M059J (cell line): Measurements from ENCODE around the gene TMEM208. TPM values are rescaled to one million over a fixed set of nuclear protein-coding genes. Genes with fewer than 3 reads are reported as not detected.

Experiments used
- DNase-seq: peaks from one replicate; pipeline ENCODE4 v3.0.0-alpha.2; 2012; ENCODE audit warnings: low read depth
- total RNA-seq: library from RNA; depleted of rRNA; stranded (reverse); fragments of >200 nt; shearing (Covaris generic); gene quantifications from 2 replicates; pipeline ENCODE4 v1.2.3, GENCODE V29; 2014

The TMEM208 gene
- total RNA-seq, 1 experiment from 2014 or later = 44.2 TPM

- DNase-seq = no peak
Measured at GRCh38 chr16:67249178-67250044, 22.5 kb downstream of the TMEM208 start.

DNA sequence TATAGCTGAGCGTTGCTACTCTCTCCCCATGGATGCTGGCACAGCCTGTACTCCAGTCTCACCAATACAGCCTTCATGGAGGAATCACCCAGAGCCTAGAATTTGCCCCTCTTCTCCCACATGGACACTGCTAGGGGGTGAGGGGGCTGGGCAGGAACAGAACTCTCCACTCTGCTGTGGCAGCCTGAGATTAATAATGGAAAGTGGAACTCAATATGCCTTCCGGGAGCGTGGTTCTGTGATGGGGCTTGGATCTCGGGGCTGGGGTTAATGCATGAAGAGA is 23.1 kb downstream of the TMEM208 start:
- no peak for DNase-seq

GRCh38 chr16:67252609-67253497 is 25.9 kb downstream of the TMEM208 start:
- no peak for DNase-seq

GRCh38 chr16:67254801-67255552 is 28.0 kb downstream of the TMEM208 start:
- no peak for DNase-seq

- DNase-seq = no peak
Measured at GRCh38 chr16:67255553-67256221, 28.8 kb downstream of the TMEM208 start.

- no peak for DNase-seq
Measured at GRCh38 chr16:67256701-67257230, 29.8 kb downstream of the TMEM208 start.

- no peak for DNase-seq
Measured at GRCh38 chr16:67257486-67258160, 30.7 kb downstream of the TMEM208 start.

- DNase-seq = no peak
Measured at GRCh38 chr16:67258161-67258835, 31.4 kb downstream of the TMEM208 start.

- DNase-seq = no peak
Measured at GRCh38 chr16:67259705-67260104, 32.8 kb downstream of the TMEM208 start.

- DNase-seq = peak; percentile 72
Measured at GRCh38 chr16:67260426-67261063, 33.6 kb downstream of the TMEM208 start.

DNA sequence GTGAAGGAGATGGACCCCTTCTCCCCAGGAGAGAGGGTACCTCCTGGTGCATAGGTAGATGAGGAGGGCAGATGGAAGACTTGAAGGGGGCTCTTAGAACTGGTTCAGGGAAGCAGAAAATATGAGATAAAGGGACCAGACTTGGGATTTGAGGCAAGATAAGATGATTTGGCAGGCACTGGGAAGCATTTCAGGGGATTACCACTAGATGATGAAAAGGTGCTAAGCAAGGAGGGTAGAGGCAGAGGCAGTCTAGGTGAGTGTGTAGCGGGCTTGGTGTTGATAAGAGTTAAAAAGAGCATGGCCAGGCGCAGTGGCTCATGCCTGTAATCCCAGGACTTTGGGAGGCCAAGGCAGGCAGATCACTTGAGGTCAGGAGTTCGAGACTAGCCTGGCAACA is 36.3 kb downstream of the TMEM208 start:
- DNase-seq = no peak

DNA sequence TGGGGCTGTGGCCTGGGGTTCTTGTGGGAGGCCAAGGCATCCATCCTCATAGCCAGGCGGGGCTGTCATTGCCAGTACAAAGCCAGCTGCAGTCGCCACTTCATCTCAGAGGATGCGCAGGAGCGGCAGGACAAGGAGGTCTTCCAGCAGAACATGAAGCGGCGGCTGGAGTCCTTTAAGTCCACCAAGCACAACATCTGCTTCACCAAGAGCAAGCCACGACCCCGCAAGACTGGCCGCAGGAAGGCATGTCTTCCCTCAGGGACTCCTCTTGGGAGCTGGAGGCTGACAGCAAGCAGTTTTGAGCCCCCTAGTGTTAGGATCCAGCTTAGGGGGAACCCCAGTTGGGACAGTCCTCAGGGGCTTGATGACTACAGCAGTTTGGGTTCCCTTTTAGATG is 37.3 kb downstream of the TMEM208 start:
- no peak for DNase-seq

DNA sequence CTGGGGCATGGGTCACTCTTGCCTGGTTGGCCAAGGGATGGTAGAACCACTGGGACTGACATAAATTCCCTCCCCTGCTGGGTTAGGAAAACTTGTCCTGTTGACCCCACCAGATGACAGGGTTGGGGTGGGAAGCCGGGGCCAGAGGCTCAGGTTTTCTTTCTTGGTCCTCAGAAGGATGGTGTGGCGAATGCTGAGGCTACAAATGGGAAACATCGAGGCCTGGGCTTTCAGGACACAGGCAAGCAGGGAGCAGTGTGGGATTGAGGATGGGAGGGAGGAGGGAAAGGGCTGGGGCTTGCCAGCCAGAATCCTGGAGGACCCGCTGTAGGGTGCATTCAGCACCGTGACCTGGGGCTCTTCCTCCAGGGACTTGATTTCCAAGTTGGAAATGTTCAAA is 37.9 kb downstream of the TMEM208 start:
- no peak for DNase-seq

DNA sequence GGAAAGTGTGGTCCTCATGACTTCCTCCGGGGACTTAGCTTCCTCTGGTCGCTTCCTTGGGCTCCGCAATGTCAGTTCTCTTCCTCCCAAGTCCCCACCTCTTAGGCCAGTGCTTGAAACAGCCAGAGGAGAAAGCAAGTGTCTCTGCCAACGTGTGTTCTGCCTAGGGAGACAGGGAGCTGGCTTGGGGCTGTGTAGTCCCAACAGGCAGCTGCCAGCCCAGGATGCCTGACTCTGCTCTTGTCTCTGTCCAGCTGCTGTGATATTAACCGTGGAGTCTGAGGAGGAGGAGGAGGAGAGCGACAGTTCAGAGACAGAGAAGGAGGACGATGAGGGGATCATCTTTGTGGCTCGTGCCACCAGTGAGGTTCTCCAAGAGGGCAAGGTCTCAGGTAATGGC is 38.9 kb downstream of the TMEM208 start:
- DNase-seq = no peak

DNA sequence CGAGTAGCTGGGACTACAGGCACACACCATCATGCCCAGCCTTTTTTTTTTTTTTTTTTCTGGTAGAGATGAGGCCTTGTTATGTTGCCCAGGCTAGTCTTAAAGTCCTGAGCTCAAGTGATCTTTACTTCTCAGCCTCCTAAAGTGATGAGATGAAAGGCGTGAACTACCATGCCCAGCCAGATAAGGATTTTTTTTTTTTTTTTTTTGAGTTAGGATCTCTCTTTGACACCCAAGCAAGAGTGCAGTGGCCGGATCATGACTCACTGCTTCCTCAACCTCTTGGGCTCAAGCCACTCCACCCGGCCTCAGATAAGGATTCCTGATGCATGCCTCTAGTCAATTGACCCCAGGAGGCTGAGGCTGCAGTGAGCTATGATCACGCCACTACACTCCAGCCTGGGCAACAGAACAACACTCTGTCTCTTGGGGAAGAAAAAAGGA is 41.2 kb downstream of the TMEM208 start:
- DNase-seq = peak; percentile 98

DNA sequence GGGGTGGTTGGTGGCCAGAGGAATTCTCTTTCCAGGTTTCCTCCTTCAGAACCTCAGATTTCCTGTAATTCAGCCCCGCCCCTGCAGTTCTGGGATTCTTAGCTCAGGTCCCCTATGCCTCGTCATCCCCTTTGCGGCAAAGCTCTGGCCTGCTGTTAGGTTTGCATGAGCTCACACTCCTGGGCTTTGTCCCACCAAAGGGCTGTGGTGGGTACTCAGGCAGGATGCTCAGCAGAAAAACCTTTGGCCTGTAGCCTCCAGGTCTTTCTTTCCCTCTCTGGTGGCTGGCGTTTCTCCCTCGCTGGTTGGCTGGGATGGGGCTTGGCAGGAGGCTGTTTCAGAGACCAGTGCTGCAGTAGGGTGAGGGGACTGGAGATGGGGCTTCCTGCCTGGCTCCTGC is 42.8 kb downstream of the TMEM208 start:
- DNase-seq = peak; percentile 96

DNA sequence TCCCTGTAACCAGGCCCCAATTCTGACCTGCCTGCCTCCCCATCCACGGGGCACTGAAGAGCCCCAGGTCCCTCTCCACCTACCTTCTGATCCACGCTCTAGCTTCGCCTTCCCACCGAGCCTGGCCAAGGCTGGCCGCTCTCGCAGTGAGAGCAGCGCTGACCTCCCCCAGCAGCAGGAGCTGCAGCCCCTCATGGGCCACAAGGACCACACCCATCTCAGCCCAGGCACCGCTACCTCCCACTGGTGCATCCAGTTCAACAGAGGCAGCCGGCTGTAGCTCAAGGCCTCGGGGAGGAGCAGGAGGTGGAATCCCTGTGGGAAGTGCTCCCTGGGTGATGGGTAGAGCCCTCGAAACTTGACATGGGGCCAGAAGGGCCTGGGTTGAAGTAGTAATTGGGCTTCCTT is 44.0 kb downstream of the TMEM208 start:
- DNase-seq = no peak

GRCh38 chr16:67271446-67271845 is 44.5 kb downstream of the TMEM208 start:
- no peak for DNase-seq

- no peak for DNase-seq
Measured at GRCh38 chr16:67275321-67275720, 48.4 kb downstream of the TMEM208 start.
